ENCODE measurements around the gene ALK. TPM values are rescaled to one million over a fixed set of nuclear protein-coding genes. Genes with fewer than 3 reads are reported as not detected.

The ALK gene
- total RNA-seq, 2 experiments from 2014 or later = not detected

DNA sequence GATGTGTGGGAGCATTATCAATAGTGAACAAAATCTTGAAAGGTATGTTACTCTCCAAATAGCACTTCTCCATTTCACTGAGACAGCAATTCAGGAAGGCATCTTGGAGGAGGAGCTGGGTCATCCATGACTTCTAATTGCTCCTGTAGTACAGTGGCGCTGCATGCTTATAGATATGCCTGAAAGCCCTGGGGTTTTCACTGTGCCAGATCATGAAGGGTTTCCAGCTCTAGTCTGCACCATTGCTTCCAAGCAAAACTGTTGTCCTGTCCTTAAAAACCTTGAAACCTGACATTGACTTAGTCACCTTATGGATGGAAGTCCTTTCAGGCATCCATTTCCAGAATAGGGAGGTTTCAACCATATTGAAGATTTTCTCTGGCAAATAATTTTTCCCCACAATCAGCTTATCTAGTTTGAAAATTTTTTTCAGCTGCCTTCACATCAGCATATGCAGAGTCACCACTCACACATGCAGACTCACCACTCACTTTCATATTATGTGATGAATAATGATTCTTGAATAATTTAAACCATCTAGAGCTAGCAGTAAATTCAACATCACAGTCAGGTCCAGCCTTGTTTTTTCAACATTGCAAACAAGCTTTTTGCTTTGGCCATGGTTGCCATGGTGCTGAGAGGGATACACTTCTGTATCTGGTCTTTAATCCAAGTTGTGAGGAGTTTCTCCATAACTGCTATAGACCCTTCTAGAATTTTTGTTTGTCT is 509.0 kb downstream of the ALK start:
- H3K27me3 Mint-ChIP-seq = no peaks in the 10 kb centered on the region
- H3K4me3 Mint-ChIP-seq = no peak overlapping the region
- DNase-seq (no peak), ATAC-seq (no peak)
- no peaks in the 10 kb centered on the region for H3K36me3 Mint-ChIP-seq (ENCODE audit: low read depth)
- ChIA-PET POLR2A (no interaction called here), CTCF (interaction anchor here (0.8 to 1.7 kb wide), 2 partner anchors 28 to 117 kb away, joined by 3 read pairs; no protein-coding TSS in a partner anchor)
- TF ChIP-seq, protein P1, sequence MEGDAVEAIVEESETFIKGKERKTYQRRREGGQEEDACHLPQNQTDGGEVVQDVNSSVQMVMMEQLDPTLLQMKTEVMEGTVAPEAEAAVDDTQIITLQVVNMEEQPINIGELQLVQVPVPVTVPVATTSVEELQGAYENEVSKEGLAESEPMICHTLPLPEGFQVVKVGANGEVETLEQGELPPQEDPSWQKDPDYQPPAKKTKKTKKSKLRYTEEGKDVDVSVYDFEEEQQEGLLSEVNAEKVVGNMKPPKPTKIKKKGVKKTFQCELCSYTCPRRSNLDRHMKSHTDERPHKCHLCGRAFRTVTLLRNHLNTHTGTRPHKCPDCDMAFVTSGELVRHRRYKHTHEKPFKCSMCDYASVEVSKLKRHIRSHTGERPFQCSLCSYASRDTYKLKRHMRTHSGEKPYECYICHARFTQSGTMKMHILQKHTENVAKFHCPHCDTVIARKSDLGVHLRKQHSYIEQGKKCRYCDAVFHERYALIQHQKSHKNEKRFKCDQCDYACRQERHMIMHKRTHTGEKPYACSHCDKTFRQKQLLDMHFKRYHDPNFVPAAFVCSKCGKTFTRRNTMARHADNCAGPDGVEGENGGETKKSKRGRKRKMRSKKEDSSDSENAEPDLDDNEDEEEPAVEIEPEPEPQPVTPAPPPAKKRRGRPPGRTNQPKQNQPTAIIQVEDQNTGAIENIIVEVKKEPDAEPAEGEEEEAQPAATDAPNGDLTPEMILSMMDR (IDR thresholded peaks at IDR 0.05) = no peak
- H3K4me1 Mint-ChIP-seq (ENCODE audit: low read depth) = no peaks in the 10 kb centered on the region
- intact Hi-C loops (cut with micrococcal nuclease) = no loop called here
- H3K27ac Mint-ChIP-seq = no peak overlapping the region
- no peaks in the 10 kb centered on the region for H3K9me3 Mint-ChIP-seq

DNA sequence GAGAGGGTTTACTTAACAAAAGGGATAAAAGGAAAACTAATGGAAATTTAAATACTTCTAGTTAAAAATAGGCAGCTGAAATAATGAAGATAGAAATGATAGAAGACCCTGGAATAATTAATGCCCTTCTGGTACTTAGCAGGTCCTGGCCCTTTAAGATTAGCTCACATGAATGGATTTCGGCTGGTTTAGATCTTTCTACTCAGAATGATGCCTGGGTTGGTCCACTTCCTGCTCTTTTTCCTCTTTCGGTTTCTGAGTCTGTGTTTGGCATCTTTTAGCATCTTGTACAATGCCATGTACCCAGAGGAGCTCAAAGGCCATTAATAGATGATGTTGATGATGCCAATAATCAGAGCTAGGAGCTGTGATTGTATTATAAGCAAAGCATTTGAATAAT is 515.7 kb downstream of the ALK start:
- H3K27me3 Mint-ChIP-seq = peaks cover 5% of the 10 kb centered on the region
- no peaks in the 10 kb centered on the region for H3K36me3 Mint-ChIP-seq (ENCODE audit: low read depth)
- intact Hi-C loops (cut with micrococcal nuclease) = no loop called here
- no peaks in the 10 kb centered on the region for H3K4me1 Mint-ChIP-seq (ENCODE audit: low read depth)
- TF ChIP-seq, protein P1 (IDR thresholded peaks at IDR 0.05) = no peak
- no peak for DNase-seq
- ChIA-PET POLR2A (no interaction called here), CTCF (no interaction called here)
- H3K9me3 Mint-ChIP-seq = no peaks in the 10 kb centered on the region
- no peak overlapping the region for H3K4me3 Mint-ChIP-seq
- ATAC-seq = no peak
- no peak overlapping the region for H3K27ac Mint-ChIP-seq

DNA sequence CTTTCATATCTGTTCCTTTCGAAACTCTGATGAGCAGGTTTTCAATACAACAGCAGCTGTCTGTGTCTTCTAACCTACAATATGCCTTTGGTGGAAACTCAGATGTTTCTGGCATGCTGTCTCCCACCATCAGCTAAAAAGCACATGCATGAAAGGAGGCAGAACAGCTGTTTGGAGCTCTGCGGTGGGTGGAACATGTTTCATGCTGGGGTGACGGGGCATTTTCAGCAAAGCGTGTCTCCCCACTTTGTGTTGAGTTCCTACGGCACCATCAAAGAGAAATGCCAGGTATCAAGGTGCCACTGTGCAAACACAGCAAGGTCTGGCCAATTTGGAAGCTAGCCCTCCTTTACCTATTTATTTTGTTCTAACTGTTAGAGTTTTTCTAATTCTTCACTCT is 516.1 kb downstream of the ALK start:
- Mint-ChIP-seq H3K4me3 (no peak overlapping the region), H3K27ac (no peak overlapping the region), H3K4me1 (ENCODE audit: low read depth) (no peaks in the 10 kb centered on the region), H3K36me3 (ENCODE audit: low read depth) (no peaks in the 10 kb centered on the region), H3K9me3 (no peaks in the 10 kb centered on the region), H3K27me3 (peaks cover 5% of the 10 kb centered on the region)
- ChIA-PET CTCF (no interaction called here), POLR2A (no interaction called here)
- ATAC-seq (no peak), DNase-seq (no peak)
- intact Hi-C loops (cut with micrococcal nuclease) = no loop called here
- TF ChIP-seq, protein P1 (IDR thresholded peaks at IDR 0.05) = no peak

DNA sequence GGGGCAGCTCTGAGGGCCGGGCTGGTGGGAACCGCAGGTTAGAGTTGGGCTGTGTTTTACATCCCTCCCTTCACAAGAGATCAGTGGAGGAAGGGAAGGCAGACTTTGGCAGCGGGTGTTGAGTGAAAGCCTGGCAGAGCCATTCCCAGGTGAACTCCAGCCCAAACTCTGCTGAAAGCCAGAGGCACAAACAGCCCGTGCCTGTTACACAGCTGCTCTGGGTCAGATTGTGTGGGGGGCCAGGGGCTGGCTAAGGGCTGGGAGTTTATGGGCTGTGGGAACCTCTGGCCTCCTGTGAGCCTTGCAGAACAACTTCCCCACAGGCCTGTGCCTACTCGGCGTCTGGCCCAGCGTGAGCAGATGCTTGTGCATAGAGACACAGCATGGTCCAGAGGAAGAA is 519.4 kb downstream of the ALK start:
- ATAC-seq (no peak), DNase-seq (no peak)
- Mint-ChIP-seq H3K36me3 (ENCODE audit: low read depth) (no peaks in the 10 kb centered on the region), H3K9me3 (no peaks in the 10 kb centered on the region), H3K27ac (no peak overlapping the region), H3K4me3 (no peak overlapping the region), H3K27me3 (peaks cover 9% of the 10 kb centered on the region), H3K4me1 (ENCODE audit: low read depth) (no peaks in the 10 kb centered on the region)
- POLR2A ChIA-PET = no interaction called here
- CTCF ChIA-PET = no interaction called here
- intact Hi-C loops (cut with micrococcal nuclease) = no loop called here
- TF ChIP-seq, protein P1 (IDR thresholded peaks at IDR 0.05) = no peak

DNA sequence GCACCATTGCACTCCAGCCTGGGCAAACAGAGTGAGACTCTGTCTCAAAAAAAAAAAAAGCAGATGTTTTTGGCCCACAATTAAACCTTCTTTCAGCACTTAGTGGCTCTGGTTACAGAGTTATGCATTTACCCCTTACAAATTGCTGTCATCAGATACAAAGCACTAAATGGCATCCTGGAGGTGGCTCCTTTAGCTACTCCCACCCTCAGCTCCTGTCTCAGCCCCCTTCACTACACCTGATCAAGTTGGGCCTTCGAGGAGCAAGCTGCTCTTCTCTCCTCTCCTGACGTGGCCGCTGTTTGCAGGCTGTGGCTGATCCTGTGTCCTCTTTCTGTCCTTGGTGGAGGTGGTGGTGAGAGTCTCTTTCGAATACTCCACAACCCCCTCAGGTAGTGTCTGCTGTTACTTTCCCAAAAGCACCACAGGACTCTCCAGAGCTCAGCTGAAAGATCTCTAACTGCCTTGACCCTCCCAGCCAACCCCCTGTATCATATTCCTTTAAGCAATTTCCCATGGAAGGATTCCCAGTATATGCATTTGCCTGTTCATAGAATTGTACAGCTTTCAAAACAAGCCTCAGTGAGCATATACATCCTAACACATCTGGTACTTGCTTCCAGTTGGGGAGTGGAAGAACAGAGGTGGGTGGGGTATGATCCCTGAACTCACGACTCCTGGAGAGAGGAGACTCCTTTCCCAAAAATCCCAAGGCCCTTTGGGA is 520.3 kb downstream of the ALK start:
- ATAC-seq (no peak), DNase-seq (no peak)
- no peak overlapping the region for H3K4me3 Mint-ChIP-seq
- no peak overlapping the region for H3K27ac Mint-ChIP-seq
- no peaks in the 10 kb centered on the region for H3K4me1 Mint-ChIP-seq (ENCODE audit: low read depth)
- ChIA-PET CTCF (no interaction called here), POLR2A (no interaction called here)
- H3K36me3 Mint-ChIP-seq (ENCODE audit: low read depth) = no peaks in the 10 kb centered on the region
- peaks cover 10% of the 10 kb centered on the region for H3K27me3 Mint-ChIP-seq
- TF ChIP-seq, protein P1 (IDR thresholded peaks at IDR 0.05) = no peak
- intact Hi-C loops (cut with micrococcal nuclease) = no loop called here
- no peaks in the 10 kb centered on the region for H3K9me3 Mint-ChIP-seq
